NT2/D1 (cell line): ENCODE results near the gene CTNNA2.

ENCODE experiments used
- DNase-seq: peaks from one replicate; pipeline ENCODE4 v3.0.0-alpha.2; 2011; ENCODE audit warnings: low read depth, low spot score
- H3K27me3 ChIP-seq: 2 replicates; pipeline ENCODE4 v1.6.0; 2011; ENCODE audit warnings: mild to moderate bottlenecking; ENCODE audit not compliant: insufficient read length, insufficient read depth
- H3K36me3 ChIP-seq: 2 replicates; pipeline ENCODE4 v1.6.1; 2011; ENCODE audit warnings: mild to moderate bottlenecking, low read length, mixed read lengths; ENCODE audit not compliant: insufficient read depth, insufficient read length
- H3K4me1 ChIP-seq: 2 replicates; pipeline ENCODE4 v1.5.1; 2011; ENCODE audit not compliant: insufficient read depth, insufficient read length
- H3K4me3 ChIP-seq: 2 replicates; pipeline ENCODE4 v1.5.1; 2011; ENCODE audit warnings: low read depth; ENCODE audit not compliant: insufficient read length
- H3K9ac ChIP-seq: 2 replicates; pipeline ENCODE4 v1.6.0; 2011; ENCODE audit warnings: low read depth; ENCODE audit not compliant: insufficient read length
- H3K9me3 ChIP-seq: 2 replicates; pipeline ENCODE4 v1.5.1; 2011; ENCODE audit warnings: mild to moderate bottlenecking, low read length; ENCODE audit not compliant: insufficient read depth
- SUZ12 ChIP-seq: IDR thresholded peaks from 2 replicates; pipeline ENCODE4 v1.6.1; 2011; ENCODE audit not compliant: insufficient read length, insufficient read depth; ENCODE audit errors: extremely low read depth
- YY1 ChIP-seq: IDR thresholded peaks from 2 replicates; pipeline ENCODE4 v1.6.1; 2011; ENCODE audit not compliant: insufficient read length, insufficient read depth
- ZNF274 ChIP-seq: IDR thresholded peaks from 2 replicates; pipeline ENCODE4 v1.6.1; 2011; ENCODE audit warnings: mild to moderate bottlenecking, low read depth, low read length

The CTNNA2 gene

DNA sequence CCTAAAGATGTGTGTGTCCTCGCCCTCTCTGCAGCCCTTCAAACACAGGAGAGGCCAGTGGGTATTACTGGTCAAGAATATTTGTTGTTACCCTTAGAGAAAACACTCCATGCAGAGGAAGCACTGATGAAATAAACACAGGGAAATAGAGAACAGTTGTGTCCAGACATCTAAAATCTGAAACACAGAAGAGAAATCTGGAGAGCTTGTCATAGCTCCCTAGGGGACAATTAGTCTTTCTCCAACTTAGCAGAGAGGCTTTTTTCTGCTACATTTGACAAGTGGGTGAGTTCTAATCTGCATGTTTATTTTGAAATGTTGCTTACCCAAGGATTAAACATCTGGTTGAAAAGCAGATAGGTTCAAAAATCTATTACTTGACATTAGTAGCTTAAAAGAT is 190.1 kb downstream of the CTNNA2 start:
- H3K4me3 ChIP-seq = no peak overlapping the region
- no peaks in the 10 kb centered on the region for H3K9me3 ChIP-seq
- no peak for DNase-seq
- H3K9ac ChIP-seq = no peak overlapping the region
- no peaks in the 10 kb centered on the region for H3K27me3 ChIP-seq
- no peaks in the 10 kb centered on the region for H3K36me3 ChIP-seq
- TF ChIP-seq SUZ12 = no peak
- TF ChIP-seq ZNF274 = no peak
- no peak for TF ChIP-seq YY1
- H3K4me1 ChIP-seq = no peaks in the 10 kb centered on the region

DNA sequence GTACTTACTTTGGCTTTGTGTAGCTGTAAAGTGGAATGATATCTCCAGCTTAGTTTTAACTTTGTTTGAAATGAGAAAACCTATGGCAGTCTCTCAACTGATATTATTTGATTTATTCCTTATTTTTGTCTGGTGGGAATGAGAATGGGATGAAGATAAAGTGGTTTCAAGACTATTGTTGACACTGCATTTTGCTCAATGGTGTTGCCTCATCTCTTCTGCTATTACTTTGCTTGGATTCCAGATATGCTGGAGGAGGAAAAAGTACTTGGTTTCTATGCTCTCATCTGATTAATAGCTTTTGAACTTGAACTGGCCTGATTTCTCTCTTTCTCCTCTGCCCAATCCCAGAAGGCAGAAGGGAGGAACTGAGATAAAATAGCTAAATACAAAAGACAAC is 198.2 kb downstream of the CTNNA2 start:
- DNase-seq = no peak
- Histone ChIP-seq H3K4me1 (no peaks in the 10 kb centered on the region), H3K36me3 (no peaks in the 10 kb centered on the region), H3K9me3 (no peaks in the 10 kb centered on the region), H3K4me3 (no peak overlapping the region), H3K9ac (no peak overlapping the region), H3K27me3 (no peaks in the 10 kb centered on the region)
- TF ChIP-seq ZNF274 = no peak
- TF ChIP-seq SUZ12 = no peak
- TF ChIP-seq YY1 = no peak

DNA sequence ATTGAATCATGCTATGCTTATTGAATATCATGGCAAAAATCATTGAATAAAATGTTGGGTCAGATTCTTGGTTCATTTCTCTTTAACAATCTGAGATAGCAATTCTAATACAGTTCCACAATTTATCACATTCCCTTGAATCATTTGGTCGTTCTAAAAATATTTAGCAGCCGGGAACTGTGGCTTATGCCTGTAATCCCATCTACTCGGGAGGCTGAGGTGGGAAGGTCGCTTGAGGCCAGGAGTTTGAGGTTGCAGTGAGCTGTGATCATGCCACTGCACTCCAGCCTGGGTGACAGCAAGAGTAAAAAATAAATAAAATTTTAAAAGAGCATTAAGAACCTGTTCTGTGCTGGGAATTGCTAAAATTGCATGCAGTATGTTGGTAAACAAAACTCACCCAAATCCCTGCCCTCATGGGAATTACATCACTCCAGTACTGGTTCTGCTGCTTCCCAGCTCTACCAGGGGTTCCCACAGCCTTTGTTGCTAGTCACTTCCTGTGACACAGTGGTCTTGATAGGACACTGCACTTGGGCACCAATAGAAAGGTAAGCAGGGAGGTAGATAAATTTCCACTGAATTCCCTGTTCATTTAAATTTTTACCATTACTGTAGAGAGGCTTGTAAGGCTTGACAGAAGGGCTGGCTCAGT is 200.4 kb downstream of the CTNNA2 start:
- H3K4me3 ChIP-seq = no peak overlapping the region
- H3K9ac ChIP-seq = no peak overlapping the region
- no peaks in the 10 kb centered on the region for H3K36me3 ChIP-seq
- no peak for TF ChIP-seq YY1
- TF ChIP-seq ZNF274 = no peak
- TF ChIP-seq SUZ12 = no peak
- H3K27me3 ChIP-seq = no peaks in the 10 kb centered on the region
- H3K4me1 ChIP-seq = no peaks in the 10 kb centered on the region
- H3K9me3 ChIP-seq = no peaks in the 10 kb centered on the region
- no peak for DNase-seq

DNA sequence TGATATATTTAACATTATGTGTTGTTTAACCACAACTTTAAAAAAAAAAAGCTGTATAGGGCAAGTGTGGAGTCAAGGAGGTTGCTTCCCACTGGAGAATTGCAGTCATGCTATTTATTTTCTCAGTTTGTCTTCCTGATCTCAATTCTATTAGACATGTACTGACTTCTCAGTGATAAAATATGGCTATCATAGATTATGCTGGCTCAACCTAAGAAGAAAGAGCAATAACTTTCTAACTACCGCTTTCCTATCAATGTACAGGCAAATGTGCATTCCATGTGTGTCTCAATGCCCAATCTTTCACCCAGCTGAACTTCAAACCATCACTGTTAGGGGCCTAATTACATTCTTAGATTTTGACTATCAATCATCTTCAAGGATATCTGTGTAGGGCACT is 201.4 kb downstream of the CTNNA2 start:
- TF ChIP-seq ZNF274 (no peak), YY1 (no peak), SUZ12 (no peak)
- no peak for DNase-seq
- Histone ChIP-seq H3K9me3 (no peaks in the 10 kb centered on the region), H3K27me3 (no peaks in the 10 kb centered on the region), H3K4me1 (no peaks in the 10 kb centered on the region), H3K4me3 (no peak overlapping the region), H3K36me3 (no peaks in the 10 kb centered on the region), H3K9ac (no peak overlapping the region)

DNA sequence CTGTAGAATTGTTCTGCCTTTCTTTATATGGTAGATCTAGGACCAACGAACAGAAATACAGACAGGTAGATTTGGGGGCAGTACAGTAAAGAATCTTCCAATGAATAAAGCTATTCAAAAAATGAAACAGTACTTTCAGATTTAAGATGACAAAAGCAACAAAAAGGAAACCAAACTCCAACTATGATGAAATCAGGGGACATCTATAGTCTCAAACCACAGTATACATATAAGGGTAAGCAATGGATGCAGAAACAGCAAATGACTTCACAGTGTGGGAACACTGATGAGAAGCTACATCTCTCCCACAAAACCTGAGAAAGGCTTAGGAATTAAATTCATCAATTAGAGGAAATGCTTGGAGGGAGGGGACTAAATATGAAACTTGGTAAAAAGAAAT is 202.5 kb downstream of the CTNNA2 start:
- no peaks in the 10 kb centered on the region for H3K9me3 ChIP-seq
- no peaks in the 10 kb centered on the region for H3K36me3 ChIP-seq
- H3K4me1 ChIP-seq = no peaks in the 10 kb centered on the region
- no peaks in the 10 kb centered on the region for H3K27me3 ChIP-seq
- TF ChIP-seq SUZ12 (no peak), YY1 (no peak), ZNF274 (no peak)
- DNase-seq = no peak
- no peak overlapping the region for H3K9ac ChIP-seq
- H3K4me3 ChIP-seq = no peak overlapping the region

DNA sequence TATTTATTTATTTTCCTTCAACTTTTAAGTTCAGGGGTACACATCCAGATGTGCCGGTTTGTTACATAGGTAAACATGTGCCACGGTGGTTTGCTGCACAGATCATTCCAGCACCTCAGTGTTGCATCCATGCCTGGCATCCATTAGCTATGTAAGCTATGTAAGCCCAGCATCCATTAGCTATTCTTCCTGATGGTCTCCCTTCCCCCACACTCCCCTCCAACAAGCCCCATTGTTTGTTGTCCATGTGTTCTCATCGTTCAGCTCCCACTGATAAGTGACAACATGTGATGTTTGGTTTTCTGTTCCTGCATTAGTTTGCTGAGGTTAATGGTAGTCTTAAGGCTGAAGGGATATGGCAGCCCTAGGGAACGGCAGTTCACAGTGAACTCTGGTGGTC is 203.4 kb downstream of the CTNNA2 start:
- H3K9ac ChIP-seq = no peak overlapping the region
- no peaks in the 10 kb centered on the region for H3K27me3 ChIP-seq
- no peaks in the 10 kb centered on the region for H3K36me3 ChIP-seq
- no peaks in the 10 kb centered on the region for H3K9me3 ChIP-seq
- no peak for TF ChIP-seq SUZ12
- TF ChIP-seq YY1 = no peak
- no peak for TF ChIP-seq ZNF274
- DNase-seq = peak; percentile 9
- H3K4me1 ChIP-seq = no peaks in the 10 kb centered on the region
- H3K4me3 ChIP-seq = no peak overlapping the region

DNA sequence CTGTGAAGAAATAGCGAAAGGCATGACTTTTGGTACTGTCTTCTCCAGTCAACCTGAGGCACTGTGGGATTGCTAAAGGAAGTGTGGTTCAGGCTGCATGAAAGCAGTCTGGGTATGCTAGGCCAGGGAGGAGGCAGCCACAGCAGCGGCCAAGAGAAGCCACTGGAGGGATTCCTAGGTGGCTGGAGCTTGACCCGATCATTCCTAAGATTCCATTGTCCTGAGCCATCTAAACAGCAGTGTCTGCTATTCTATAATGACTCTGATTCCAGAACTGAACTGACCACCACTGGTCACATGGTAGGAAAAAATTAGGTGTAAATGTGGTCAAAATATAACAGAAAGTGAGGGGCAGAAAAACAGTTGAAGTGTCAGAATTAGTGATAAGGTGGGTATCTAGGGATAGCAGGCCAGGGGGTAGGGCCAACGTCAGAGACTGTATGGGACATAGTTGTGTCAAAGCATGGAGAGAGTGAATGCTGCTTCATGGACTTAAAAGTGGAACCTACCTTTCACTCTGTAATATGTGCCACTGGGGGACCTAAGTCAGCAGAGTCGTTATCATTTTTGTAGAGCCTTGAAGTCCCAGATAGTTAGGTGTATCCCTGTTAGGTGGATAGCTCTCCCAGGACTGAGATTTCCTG is 204.6 kb downstream of the CTNNA2 start:
- DNase-seq = peak; percentile 27

DNA sequence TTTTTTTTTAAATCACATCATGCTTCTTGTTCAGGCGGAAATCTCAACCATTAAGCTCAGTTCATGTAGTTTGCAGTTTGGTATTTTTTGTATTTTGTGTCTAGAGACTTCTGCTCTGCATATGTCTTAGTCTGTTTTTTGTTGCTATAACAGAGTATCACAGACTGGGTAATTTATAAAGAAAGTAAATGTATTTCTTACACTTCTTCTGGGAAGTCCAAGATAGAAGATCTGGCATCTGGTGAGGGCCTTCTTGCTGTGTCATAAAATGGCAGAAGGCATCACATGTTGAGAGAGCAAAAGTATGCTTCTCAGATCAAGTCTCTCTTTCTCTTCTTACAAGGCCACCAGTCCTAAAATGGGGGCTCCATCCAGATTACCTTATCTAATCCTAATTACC is 208.2 kb downstream of the CTNNA2 start:
- Histone ChIP-seq H3K4me1 (no peaks in the 10 kb centered on the region), H3K4me3 (no peak overlapping the region), H3K27me3 (no peaks in the 10 kb centered on the region), H3K9me3 (no peaks in the 10 kb centered on the region), H3K36me3 (no peaks in the 10 kb centered on the region), H3K9ac (no peak overlapping the region)
- DNase-seq = no peak
- TF ChIP-seq ZNF274 = no peak
- TF ChIP-seq YY1 = no peak
- TF ChIP-seq SUZ12 = no peak

More for the DNA sequence above, 204.6 kb downstream of the CTNNA2 start:
- no peak overlapping the region for H3K9ac ChIP-seq
- no peak overlapping the region for H3K4me3 ChIP-seq
- no peaks in the 10 kb centered on the region for H3K4me1 ChIP-seq
- H3K27me3 ChIP-seq = no peaks in the 10 kb centered on the region
- H3K36me3 ChIP-seq = no peaks in the 10 kb centered on the region
- TF ChIP-seq YY1 (no peak), SUZ12 (no peak), ZNF274 (no peak)
- H3K9me3 ChIP-seq = no peaks in the 10 kb centered on the region
